ENCODE data around the gene MRPL51.

The MRPL51 gene

GRCh38 chr12:6461401-6462233 is 31.4 kb downstream of the MRPL51 start:
- DNase-seq (ENCODE audit: low read depth in 3 of 3), result peak; percentile 67 to 82 (median 75)

DNA sequence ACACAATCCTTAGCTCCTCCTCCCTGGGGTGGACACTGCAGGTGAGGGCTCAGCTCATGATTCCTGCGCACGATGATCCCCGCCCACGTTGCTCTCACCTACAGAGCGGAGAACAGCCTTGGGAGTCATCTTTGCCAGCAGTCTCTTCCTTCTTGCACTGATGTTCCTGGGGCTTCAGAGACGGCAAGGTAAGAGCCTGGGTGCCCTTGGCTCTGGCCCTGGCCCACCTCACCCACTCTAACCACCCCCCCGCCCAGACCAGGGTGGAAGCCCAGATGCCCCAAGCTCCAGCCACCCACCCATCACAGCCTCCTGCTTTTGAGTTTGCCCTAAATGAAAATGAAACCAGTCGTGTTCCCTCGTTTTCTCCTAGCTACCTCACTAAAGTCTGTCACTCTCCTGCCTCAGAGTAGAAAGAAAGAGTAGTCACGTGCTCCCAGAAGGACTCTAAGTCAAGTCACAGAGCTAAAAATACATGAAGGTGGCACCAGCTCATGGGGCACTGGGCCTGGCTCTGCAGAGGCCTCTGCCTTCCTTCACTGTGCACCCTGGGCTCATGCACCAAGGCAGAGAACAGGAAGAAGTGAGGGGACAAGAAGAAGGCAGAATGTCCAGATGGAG is 32.2 kb downstream of the MRPL51 start:
- DNase-seq (ENCODE audit: low read depth in 3 of 3), result no peak

- no peak for DNase-seq (ENCODE audit: low read depth in 3 of 3)
These were observed 34.1 kb downstream of the MRPL51 start for GRCh38 chr12:6459004-6459337.

GRCh38 chr12:6458281-6459003 is 34.6 kb downstream of the MRPL51 start:
- DNase-seq (ENCODE audit: low read depth in 3 of 3), result no peak

- DNase-seq (ENCODE audit: low read depth in 3 of 3), result no peak
These were observed 35.7 kb downstream of the MRPL51 start for GRCh38 chr12:6457220-6457945.

GRCh38 chr12:6452944-6453630 is 40.0 kb downstream of the MRPL51 start:
- no peak for DNase-seq (ENCODE audit: low read depth in 3 of 3)

DNA sequence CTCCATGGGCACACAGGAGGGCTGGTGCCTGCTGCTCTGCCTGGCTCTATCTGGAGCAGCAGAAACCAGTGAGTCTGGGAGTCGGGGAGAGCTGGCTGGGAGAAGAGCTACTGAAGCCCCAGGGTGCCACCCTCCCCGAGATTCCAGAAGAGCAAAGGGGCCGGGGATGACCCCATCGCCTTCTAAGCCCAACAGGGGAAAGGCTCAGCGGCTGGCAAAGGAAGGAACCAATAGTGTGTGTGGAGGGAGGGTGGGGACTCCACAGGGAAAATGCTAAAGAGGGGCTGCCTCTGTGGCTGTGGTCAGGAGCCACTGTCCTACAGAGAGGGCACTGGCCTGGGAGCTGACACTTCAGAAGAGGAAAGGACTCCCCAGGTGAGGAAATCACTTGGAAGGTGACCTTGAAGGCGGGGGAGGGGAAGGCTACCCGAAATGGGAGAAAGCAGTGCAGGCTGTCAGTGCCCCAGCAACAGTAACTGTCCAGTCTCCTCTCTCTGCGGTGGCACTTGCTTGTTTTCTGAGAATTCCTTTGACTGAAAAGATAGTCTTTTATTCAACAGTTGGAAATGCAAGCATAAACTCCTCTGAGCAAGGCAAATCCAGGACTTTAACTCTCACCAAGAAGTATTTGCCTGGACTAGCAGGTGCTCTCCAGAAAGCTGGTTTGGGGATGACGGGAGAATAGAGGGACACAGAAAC is 40.7 kb downstream of the MRPL51 start:
- no peak for DNase-seq (ENCODE audit: low read depth in 3 of 3)

DNA sequence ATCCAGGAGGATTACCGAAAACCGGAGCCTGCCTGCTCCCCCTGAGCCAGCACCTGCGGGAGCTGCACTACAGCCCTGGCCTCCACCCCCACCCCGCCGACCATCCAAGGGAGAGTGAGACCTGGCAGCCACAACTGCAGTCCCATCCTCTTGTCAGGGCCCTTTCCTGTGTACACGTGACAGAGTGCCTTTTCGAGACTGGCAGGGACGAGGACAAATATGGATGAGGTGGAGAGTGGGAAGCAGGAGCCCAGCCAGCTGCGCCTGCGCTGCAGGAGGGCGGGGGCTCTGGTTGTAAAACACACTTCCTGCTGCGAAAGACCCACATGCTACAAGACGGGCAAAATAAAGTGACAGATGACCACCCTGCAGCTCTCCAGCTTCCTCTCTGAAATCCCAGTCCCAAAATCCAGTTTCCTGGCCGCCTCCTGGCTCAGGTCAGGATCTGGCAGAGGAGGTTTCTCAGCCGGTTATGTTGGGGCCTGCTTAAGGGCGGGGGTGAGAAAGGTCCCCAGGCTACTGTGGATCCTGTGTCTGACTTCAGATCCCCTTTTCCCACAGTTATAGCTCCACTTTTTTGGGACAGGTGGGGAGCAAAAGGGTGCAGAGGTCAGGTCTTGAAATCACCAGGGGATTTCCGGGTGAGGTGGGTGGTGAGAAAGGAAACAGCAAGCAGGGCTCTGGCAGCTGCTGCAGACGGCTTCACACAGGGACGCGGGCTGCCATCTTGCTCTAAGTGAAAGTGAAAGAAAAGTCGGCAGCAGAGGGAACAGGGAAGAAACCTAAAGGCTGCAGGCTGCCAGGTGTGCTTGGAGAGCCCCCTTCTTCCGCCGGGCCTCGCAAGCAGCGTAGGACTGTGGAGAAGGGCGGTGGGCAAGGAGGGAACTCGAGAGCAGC is 41.5 kb downstream of the MRPL51 start, which contains the start of gene TAPBPL:
TSS of gene TAPBPL (plus strand) at position 695 of the 897 bp plus-strand sequence. CDS start 207 bp downstream, outside the sequence.
- peak; percentile 57 to 73 (median 69) for DNase-seq (ENCODE audit: low read depth in 3 of 3)

GRCh38 chr12:6450869-6451347 is 42.2 kb downstream of the MRPL51 start:
- no peak for DNase-seq (ENCODE audit: low read depth in 3 of 3)

DNA sequence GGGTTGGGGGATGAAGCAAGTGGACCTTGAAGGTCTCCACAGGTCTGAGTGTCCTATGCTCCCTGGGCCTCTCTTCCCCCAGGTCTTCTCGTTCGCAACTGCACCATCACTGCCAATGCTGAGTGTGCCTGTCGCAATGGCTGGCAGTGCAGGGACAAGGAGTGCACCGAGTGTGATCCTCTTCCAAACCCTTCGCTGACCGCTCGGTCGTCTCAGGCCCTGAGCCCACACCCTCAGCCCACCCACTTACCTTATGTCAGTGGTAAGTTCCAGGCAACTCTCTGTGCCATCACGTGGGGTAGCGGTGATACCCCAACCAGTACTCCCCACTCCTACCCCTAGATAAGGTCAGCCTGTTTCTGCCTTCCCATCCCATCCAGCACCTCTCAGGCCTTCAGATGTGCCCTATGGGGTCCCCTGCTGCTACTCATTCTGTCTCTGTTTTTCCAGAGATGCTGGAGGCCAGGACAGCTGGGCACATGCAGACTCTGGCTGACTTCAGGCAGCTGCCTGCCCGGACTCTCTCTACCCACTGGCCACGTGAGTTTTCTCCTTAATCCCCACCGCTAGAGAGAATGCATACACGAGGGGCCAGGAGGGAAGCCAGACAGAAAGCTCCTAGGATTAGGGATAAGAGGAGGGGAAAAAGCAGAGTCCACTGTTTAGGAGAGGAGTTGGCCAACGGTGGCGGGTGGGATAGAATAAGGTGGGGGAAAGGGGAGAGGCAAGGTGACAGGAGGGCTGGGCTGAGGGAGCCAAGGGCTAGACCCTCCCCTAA is 42.8 kb downstream of the MRPL51 start:
- no peak for DNase-seq (ENCODE audit: low read depth in 3 of 3)

DNA sequence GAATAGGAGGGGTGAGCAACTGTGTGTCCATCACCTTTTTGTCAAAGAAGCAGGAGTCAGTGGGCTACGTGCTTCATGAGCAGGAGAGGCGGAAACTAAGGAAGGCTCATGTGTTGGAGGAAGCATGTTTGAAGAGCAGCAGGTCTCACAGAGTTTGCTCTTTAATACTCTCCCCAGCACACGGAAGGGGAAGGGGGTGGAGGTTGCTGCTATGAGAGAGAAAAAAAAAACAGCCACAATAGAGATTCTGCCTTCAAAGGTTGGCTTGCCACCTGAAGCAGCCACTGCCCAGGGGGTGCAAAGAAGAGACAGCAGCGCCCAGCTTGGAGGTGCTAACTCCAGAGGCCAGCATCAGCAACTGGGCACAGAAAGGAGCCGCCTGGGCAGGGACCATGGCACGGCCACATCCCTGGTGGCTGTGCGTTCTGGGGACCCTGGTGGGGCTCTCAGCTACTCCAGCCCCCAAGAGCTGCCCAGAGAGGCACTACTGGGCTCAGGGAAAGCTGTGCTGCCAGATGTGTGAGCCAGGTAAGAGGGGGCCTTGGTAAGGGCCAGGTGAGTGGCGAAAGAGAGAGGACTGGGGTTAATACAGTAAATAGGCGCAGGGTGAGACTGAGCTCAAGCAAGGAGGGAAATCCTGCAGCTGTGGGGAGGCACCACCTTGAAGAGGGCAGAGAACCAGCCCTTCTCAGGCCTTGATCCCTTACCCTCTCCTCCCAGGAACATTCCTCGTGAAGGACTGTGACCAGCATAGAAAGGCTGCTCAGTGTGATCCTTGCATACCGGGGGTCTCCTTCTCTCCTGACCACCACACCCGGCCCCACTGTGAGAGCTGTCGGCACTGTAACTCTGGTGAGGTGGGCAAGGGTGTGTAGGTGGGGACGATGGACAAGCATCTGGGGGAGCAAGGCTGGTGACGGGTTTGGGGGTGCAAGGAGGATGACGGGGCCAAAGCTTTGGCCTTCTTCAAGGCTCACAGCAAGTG is 48.1 kb downstream of the MRPL51 start, which contains the start of gene CD27:
TSS of gene CD27 (plus strand) at position 252 of the 985 bp plus-strand sequence. CDS start at position 393, 141 bp downstream.
- no peak for DNase-seq (ENCODE audit: low read depth in 3 of 3)

DNA sequence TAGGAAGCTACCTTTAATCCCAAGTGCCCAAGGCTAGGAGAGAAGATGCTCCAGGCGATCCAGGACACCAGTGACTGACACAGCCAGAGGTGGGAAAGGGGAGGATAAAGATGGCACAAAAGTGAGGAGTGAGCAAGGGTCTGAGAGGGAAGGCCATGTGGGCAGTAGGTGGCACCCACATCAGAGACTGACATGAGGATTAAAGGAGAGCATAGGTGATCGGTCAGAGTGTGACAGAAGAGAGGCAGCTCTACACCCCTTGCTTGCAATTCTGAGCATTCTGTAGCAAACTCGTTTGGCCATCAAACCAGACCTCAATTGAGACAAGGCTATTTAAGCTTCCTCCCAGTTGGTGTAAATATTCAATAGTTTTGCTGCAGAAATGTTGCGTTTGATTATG is 49.0 kb downstream of the MRPL51 start:
- DNase-seq (ENCODE audit: low read depth in 3 of 3), result no peak

DNA sequence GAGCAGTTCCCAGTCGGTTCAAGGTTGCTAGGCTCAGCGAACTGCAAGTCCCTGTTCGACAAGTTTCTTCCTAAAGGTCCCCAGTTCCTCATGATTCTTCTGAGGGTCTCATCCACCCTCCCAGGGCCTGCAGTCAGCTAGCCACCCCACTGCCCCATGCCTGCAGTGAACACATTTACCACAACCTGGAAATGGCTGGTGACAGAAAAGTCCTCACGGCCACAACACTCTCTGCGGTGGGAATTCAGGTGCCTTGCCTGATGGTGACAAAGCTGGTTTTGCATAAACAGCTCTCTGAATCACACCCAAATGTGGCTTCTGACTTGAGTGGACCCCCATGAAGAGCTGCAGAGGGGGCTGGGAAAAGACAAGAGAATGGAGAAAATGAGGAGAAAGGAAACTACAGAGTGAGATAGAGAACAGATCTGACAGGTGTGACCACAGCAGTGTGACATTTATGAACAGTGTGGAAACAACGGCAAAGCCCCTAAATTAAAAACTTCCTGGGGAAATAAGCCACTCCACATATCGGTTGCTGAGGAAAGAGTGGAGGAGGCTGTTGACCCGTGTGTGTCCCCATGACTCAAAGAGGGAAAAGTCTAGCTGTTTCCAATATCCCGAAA is 49.6 kb downstream of the MRPL51 start:
- no peak for DNase-seq (ENCODE audit: low read depth in 3 of 3)

DNA sequence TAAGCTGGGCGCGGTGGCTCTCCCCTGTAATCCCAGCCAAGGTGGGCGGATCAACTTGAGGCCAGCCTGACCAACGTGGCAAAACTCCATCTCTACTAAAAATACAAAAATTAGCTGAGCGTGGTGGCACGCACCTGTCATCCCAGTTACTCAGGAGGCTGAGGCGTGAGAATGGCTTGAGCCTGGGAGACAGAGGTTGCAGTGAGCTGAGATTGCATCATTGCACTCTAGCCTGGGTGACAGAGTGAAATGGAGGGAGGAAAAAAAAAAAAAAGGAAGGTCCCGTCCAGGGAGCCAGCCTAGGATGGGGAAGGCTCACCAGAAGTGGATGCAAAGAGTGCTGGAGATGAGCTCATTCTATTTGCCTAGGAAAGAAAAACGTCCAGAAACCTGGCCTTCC is 50.2 kb downstream of the MRPL51 start:
- no peak for DNase-seq (ENCODE audit: low read depth in 3 of 3)
